ENCODE data around the gene GRIN2C.
A peak's percentile ranks its signal among the peaks of the same experiment; 100 is the strongest.

The GRIN2C gene

DNA sequence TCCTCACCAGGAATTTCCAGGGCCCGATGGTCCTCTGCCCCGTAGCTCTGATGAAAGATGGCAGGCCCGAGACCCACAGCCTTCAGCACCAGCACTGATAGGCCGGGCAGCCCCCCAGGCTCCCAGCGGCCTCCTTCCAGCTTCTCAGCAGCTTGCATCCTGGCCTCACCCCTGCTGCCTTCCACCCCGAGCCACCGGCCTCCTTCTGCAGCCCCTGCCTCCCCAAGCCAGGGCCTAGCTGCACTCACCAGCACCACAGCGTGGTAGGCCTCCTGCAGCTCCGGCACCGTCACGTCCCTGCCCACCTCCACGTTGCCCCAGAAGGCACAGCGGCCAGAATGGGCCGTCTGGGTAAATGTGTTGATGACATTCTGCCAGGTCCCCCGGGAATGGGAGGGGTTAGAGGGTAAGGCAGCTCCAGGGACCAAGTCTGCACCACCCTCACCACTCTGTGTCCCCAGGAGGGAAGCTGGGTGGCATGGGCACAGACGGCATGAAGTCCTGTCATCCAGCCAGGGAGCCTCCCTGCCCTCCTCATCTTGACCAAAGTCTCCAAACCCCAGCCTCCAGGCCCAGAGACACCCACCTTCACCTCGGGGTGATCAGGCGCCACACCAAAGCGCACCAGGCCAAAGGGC lies 6.6 kb upstream of the GRIN2C start:
- H3K27me3 ChIP-seq (ENCODE audit: insufficient read depth, poor library complexity, severe bottlenecking) = peaks cover 12% of the 10 kb centered on the region
- H3K4me3 ChIP-seq (ENCODE audit: severe bottlenecking) = no peak overlapping the region
- H3K9me3 ChIP-seq (ENCODE audit: severe bottlenecking) = no peaks in the 10 kb centered on the region
- ATAC-seq (ENCODE audit: low read depth) = no peak
- 0 out of 2 replicates have a peak, but pooled peaks cover 7% of the 10 kb centered on the region for H3K36me3 ChIP-seq (ENCODE audit: low read depth)
- TF ChIP-seq, protein P1, sequence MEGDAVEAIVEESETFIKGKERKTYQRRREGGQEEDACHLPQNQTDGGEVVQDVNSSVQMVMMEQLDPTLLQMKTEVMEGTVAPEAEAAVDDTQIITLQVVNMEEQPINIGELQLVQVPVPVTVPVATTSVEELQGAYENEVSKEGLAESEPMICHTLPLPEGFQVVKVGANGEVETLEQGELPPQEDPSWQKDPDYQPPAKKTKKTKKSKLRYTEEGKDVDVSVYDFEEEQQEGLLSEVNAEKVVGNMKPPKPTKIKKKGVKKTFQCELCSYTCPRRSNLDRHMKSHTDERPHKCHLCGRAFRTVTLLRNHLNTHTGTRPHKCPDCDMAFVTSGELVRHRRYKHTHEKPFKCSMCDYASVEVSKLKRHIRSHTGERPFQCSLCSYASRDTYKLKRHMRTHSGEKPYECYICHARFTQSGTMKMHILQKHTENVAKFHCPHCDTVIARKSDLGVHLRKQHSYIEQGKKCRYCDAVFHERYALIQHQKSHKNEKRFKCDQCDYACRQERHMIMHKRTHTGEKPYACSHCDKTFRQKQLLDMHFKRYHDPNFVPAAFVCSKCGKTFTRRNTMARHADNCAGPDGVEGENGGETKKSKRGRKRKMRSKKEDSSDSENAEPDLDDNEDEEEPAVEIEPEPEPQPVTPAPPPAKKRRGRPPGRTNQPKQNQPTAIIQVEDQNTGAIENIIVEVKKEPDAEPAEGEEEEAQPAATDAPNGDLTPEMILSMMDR (IDR thresholded peaks at IDR 0.05; ENCODE audit: poor library complexity, severe bottlenecking) = no peak
- DNase-seq (ENCODE audit: low spot score) = peak; percentile 62
- H3K27ac ChIP-seq (ENCODE audit: poor library complexity, severe bottlenecking) = no peak overlapping the region
- no peaks in the 10 kb centered on the region for H3K4me1 ChIP-seq (ENCODE audit: insufficient read depth, poor library complexity, severe bottlenecking)

GRCh38 chr17:74865504-74866197 lies 6.0 kb upstream of the GRIN2C start:
- Histone ChIP-seq H3K36me3 (ENCODE audit: low read depth) (0 out of 2 replicates have a peak, but pooled peaks cover 3% of the 10 kb centered on the region), H3K4me1 (ENCODE audit: insufficient read depth, poor library complexity, severe bottlenecking) (no peaks in the 10 kb centered on the region), H3K9me3 (ENCODE audit: severe bottlenecking) (no peaks in the 10 kb centered on the region), H3K27me3 (ENCODE audit: insufficient read depth, poor library complexity, severe bottlenecking) (peaks cover 18% of the 10 kb centered on the region), H3K27ac (ENCODE audit: poor library complexity, severe bottlenecking) (no peak overlapping the region), H3K4me3 (ENCODE audit: severe bottlenecking) (no peak overlapping the region)
- ATAC-seq (ENCODE audit: low read depth) (no peak), DNase-seq (ENCODE audit: low spot score) (peak; percentile 65)
- TF ChIP-seq, protein P1 (IDR thresholded peaks at IDR 0.05; ENCODE audit: poor library complexity, severe bottlenecking) = no peak

DNA sequence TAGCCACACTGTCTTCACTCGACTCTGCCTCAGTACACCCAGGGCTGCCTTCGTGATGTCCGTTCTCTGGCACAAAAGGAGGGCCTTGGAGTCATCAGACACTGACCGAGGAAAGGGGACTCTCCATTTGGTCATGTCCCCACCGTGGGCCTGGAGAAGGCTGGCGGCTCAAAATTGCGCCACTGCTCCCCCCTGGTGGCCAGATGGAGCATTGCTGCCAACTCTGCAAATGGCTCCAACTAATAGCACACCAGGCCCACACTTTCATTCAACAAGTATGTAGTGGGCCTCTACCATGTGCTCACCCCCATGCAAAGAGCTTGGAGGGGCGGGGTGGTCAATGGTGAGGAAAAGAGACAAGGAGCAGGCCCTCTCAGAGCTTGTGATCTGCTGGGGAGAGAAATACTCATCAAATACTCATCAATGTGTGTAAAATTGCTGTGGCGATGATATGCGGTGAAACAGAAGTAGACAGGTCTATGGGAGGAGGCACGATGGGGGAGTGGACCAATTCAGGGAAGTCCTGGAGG lies 5.2 kb upstream of the GRIN2C start:
- Histone ChIP-seq H3K4me1 (ENCODE audit: insufficient read depth, poor library complexity, severe bottlenecking) (no peaks in the 10 kb centered on the region), H3K27me3 (ENCODE audit: insufficient read depth, poor library complexity, severe bottlenecking) (peaks cover 25% of the 10 kb centered on the region), H3K27ac (ENCODE audit: poor library complexity, severe bottlenecking) (no peak overlapping the region), H3K4me3 (ENCODE audit: severe bottlenecking) (no peak overlapping the region), H3K9me3 (ENCODE audit: severe bottlenecking) (no peaks in the 10 kb centered on the region), H3K36me3 (ENCODE audit: low read depth) (0 out of 2 replicates have a peak, but pooled peaks cover 3% of the 10 kb centered on the region)
- TF ChIP-seq, protein P1 (IDR thresholded peaks at IDR 0.05; ENCODE audit: poor library complexity, severe bottlenecking) = peak; percentile 90
- ATAC-seq (ENCODE audit: low read depth) = peak; percentile 40; the same call in 2 of the 3 replicates
- no peak for DNase-seq (ENCODE audit: low spot score)

- TF ChIP-seq, protein P1 (IDR thresholded peaks at IDR 0.05; ENCODE audit: poor library complexity, severe bottlenecking) = no peak
- H3K4me3 ChIP-seq (ENCODE audit: severe bottlenecking) = no peak overlapping the region
These were observed 4.7 kb upstream of the GRIN2C start for GRCh38 chr17:74864297-74864865.

More at GRCh38 chr17:74864297-74864865, 4.7 kb upstream of the GRIN2C start:
- 0 out of 2 replicates have a peak, but pooled peaks cover 3% of the 10 kb centered on the region for H3K36me3 ChIP-seq (ENCODE audit: low read depth)
- H3K9me3 ChIP-seq (ENCODE audit: severe bottlenecking) = no peaks in the 10 kb centered on the region
- no peaks in the 10 kb centered on the region for H3K4me1 ChIP-seq (ENCODE audit: insufficient read depth, poor library complexity, severe bottlenecking)
- no peak overlapping the region for H3K27ac ChIP-seq (ENCODE audit: poor library complexity, severe bottlenecking)
- peaks cover 29% of the 10 kb centered on the region for H3K27me3 ChIP-seq (ENCODE audit: insufficient read depth, poor library complexity, severe bottlenecking)
- ATAC-seq (ENCODE audit: low read depth) (no peak), DNase-seq (ENCODE audit: low spot score) (no peak)
